GM10266 (cell line): ENCODE results near the gene FBXW2.
"Not testable (repeated sequence)": the region's sequence is repeated elsewhere in the genome, so short reads cannot be mapped to it uniquely, and the experiment has no call there.

ENCODE experiments used
- DNase-seq: peaks from one replicate; pipeline ENCODE4 v3.0.0; 2012; ENCODE audit errors: extremely low spot score
- TF ChIP-seq, protein P1 (sequence below): IDR thresholded peaks from 2 replicates; pipeline ENCODE4 v1.5.1; 2012; ENCODE audit warnings: mild to moderate bottlenecking, low read depth; ENCODE audit not compliant: control insufficient read depth, insufficient read depth; ENCODE audit errors: missing control alignments

FBXW2 gene

DNA sequence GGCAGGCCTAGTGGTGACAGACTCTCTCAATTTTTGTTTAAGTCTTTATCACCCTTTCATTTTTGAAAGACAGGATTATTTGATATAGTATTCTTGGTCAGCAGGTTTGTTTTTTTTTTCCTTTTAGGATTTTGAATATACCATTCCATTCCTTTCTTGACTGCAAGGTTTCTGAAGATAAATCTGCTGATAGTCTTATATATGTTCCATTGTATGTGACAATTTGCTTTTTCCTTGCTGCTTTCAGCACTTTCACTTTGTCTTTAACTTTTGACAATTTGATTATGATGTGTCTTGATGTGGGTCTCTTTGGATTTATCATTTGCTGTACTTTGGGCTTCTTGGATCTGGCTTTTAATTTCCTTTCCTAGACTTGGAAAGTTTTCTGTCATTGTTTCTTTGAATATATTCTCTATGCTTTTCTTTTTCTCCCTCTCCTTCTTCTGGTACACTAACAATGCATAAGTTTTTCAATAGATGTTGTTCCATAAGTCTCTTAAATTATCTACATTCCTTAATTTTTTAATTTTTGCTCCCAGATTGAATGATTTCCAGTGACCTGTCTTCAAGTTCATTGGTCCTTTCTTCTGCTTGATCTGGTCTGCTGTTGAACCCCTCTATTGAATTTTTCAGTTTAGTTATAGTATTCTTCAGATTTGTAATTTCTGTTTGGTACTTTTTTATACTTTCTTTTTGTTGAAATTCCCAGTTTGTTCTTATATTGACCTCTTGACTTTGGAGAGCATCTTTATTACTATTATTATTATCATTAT, 14.6 kb upstream of the FBXW2 start:
- TF ChIP-seq, protein P1, sequence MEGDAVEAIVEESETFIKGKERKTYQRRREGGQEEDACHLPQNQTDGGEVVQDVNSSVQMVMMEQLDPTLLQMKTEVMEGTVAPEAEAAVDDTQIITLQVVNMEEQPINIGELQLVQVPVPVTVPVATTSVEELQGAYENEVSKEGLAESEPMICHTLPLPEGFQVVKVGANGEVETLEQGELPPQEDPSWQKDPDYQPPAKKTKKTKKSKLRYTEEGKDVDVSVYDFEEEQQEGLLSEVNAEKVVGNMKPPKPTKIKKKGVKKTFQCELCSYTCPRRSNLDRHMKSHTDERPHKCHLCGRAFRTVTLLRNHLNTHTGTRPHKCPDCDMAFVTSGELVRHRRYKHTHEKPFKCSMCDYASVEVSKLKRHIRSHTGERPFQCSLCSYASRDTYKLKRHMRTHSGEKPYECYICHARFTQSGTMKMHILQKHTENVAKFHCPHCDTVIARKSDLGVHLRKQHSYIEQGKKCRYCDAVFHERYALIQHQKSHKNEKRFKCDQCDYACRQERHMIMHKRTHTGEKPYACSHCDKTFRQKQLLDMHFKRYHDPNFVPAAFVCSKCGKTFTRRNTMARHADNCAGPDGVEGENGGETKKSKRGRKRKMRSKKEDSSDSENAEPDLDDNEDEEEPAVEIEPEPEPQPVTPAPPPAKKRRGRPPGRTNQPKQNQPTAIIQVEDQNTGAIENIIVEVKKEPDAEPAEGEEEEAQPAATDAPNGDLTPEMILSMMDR: no peak
- no peak for DNase-seq

DNA sequence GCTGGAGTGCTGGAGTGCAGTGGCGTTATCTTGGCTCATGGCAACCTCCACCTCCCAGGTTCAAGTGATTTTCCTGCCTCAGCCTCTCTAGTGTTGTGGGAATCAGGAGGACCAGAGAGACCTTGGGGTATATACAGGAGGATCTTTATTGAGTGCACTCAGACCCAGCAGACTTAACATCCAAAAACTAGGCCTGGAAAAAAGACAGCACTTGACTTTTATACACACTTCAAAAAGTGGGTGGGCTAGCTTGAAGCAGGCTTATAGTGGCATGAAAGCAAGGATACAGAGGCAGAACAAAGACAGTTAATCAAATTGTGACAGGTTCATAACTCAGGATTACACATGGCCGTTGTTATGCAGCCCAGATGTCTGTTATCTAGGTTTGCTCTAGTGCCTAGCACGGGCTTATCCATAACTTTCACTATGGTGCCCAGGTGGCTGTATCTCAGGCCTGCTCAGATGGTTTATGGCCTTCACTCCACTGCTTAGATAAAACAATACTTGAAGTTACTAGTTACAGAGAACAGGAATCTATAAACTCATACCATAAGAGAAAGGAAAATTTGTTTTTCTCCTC, 11.7 kb upstream of the FBXW2 start:
- DNase-seq: not testable (repeated sequence)

DNA sequence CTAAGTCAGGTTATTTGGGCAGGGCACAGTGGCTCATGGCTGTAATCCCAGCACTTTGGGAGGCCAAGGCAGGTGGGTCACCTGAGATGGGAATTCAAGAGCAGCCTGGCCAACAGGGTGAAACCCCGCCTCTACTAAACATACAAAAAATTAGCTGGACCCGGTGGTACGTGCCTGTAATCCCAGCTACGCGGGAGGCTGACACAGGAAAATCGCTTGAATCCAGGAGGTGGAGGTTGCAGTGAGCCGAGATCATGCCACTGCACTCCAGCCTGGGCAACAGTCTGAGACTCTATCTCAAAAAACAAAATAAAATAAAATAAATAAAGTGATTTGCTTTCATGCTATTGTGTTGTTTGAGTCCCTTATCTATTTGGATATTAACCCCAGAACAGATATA, 8.2 kb upstream of the FBXW2 start:
- TF ChIP-seq, protein P1: no peak
- DNase-seq: no peak

DNA sequence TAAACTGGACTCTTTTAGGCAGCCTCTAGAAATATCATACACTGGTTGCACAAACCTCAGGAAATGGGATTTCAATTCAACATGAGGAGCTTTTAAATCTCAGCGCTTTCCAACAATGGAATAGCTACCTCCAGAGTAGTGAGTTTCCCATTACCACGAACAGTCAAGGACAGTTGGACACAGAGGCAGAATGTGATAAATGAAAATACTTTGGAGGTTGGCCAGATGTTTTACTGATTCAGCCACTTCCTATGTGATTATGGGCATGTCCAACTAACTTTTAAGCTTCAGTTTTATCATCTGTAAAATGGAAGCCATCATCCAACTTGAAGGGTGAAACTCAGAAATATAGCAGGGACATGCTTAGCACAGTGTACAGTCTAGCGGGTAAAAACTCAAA, 2.1 kb downstream of the FBXW2 start:
- TF ChIP-seq, protein P1: no peak
- no peak for DNase-seq

DNA sequence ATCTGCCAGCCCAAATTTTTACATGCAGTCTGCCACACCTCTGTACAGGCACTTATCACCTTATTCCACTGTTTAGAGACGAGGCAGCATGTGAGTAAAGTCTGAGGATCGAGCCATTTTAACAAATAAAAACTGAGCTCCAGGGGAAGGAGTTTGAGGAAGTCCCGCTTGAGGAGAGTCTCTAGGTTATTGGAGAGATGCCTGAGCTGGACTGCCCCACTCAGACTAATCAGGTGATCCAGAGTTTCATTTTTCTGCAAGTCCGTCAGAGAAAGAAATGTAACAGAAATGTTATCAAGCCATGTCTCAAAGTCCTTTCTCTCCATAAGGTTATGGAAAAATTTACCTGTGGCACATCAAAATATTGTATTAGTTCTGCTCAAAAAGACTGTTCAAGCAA, 5.3 kb downstream of the FBXW2 start:
- DNase-seq: no peak
- TF ChIP-seq, protein P1: no peak

DNA sequence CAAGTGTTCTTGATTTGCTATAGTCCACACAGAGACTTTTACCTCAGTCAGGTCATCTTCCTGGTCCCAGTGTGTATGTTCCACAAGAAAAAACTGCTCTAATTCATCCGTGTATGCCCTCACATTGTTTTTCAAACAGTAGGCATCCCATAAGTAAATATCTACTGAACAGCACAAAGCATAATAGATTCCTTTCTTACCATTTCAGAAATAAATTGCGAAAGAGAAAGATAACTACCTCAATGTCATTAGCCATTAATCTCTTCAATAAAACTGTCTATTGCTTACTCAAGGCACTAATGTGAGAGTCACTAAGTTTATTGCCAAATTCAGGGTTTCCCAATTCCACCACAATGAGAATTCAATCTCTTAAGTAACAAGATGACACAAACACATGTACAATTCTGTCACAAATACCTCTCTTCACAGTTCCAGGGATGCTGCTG, 9.6 kb downstream of the FBXW2 start:
- TF ChIP-seq, protein P1: no peak
- no peak for DNase-seq

DNA sequence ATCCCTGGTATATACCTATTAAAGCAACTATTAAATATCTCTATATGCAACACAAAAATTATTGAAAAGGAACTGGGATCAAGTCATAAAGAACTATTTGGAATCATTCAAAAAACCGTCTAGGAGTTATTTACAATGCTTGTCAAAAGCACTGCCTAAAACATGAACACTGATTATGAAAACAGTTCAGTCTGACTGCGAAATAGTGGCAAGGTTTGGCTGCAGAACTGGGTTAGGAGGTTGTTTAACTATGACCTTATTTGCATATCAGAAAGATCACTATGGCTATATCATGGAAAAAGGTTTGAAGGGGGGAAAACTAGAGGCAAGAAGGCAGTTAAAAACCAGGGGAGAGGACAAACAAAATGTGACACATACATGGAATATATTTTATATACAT, 12.0 kb downstream of the FBXW2 start:
- DNase-seq: no peak
- TF ChIP-seq, protein P1: no peak

DNA sequence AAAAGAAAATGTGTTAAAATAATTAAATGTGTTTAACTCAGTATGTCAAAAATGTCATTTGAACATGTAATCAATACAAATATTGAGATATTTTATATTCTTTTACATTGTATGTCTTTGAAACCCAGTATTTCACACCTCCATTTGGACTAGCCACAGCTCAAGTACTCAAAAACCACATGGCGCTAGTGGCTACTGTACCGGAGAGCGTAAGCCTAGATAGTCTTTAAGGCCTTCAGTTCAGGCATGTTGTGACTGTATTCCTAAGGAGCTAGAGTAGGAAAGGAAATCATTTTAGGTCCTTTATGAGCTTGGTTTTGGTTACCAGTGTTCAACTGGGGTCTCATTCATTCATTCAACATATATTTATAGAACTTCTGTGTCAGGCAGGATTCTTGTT, 12.8 kb downstream of the FBXW2 start:
- TF ChIP-seq, protein P1: no peak

More for the DNA sequence above, 12.8 kb downstream of the FBXW2 start:
- no peak for DNase-seq
